Adrenal gland (tissue), 12 donors: ENCODE data around the gene RRAGD. TPM values are rescaled to one million over a fixed set of nuclear protein-coding genes. Genes with fewer than 3 reads are reported as not detected.

Experiments
- DNase-seq, 7 donors: peaks; one replicate each; pipeline ENCODE4 v3.0.0-alpha.2; 2019 to 2020
- H3K27ac ChIP-seq, 5 donors: fragments of 200-600 bp; sonication (generic) in 4 of 5; 1 replicate in 3 of 5; 2 replicates in 2 of 5; pipeline versions ENCODE4 v1.5.1 to v1.8.0; 2016 to 2020; ENCODE audit warnings: mild to moderate bottlenecking in 1 of 5
- H3K27me3 ChIP-seq: fragments of 200-600 bp; 2 replicates; pipeline ENCODE4 v1.8.0; 2021
- H3K36me3 ChIP-seq, 2 donors: fragments of 200-600 bp; replicated peaks in 1 of 2; 1 replicate in 1 of 2; 2 replicates in 1 of 2; pipeline versions ENCODE4 v1.5.1 to v1.8.0; 2018 to 2022
- H3K4me1 ChIP-seq, 2 donors: fragments of 200-600 bp; replicated peaks in 1 of 2; 1 replicate in 1 of 2; 2 replicates in 1 of 2; pipeline versions ENCODE4 v1.5.1 to v1.8.0; 2018 to 2021
- H3K4me3 ChIP-seq, 4 donors: fragments of 200-600 bp; sonication (generic) in 3 of 4; one replicate each; pipeline ENCODE4 v1.5.1; 2016 to 2018
- H3K9me3 ChIP-seq, 3 donors: fragments of 200-600 bp; sonication (generic) in 1 of 3; replicated peaks in 1 of 3; 1 replicate in 2 of 3; 2 replicates in 1 of 3; pipeline versions ENCODE4 v1.5.1 to v1.8.0; 2016 to 2021
- POLR2A ChIP-seq, 2 donors: fragments of 450-650 bp; IDR thresholded peaks; one replicate each; pipeline ENCODE4 v1.6.1; 2017; ENCODE audit warnings: antibody characterized with exemption in 2 of 2, mild to moderate bottlenecking in 2 of 2, moderate library complexity in 1 of 2
- WGBS, 4 donors: extraction: QIAGEN DNeasy Blood & Tissue Kit in 2 of 4; methylation state at CpG; one replicate each; pipeline versions ENCODE4 v1.1.5 to v1.1.7; 2013 to 2017; 5-methylcytosine and 5-hydroxymethylcytosine counted together
- intact Hi-C, 2 donors: fragments of 100-400 bp; cut with DNase I; formaldehyde crosslinking; loops; one replicate each; pipeline versions ENCODE4 v1.14.1 to v1.15.0; 2022 to 2023
- polyA plus RNA-seq, 3 donors: library from polyadenylated mRNA; stranded (reverse); fragments of 200-250 nt in 2 of 3; fragments of 350-450 nt in 1 of 3; fragmentation: Illumina TruSeq in 1 of 3; extraction: RNeasy Lipid Tissue Mini Kit (QIAGEN cat#74804) in 1 of 3; gene quantifications; one replicate each; pipeline ENCODE4 v1.2.3, GENCODE V29; 2013 to 2014
- total RNA-seq, 9 donors: library from RNA; depleted of rRNA in 4 of 9; stranded (reverse); fragments of >200 nt in 4 of 9; fragments of 120-200 nt in 1 of 9; fragmentation: NEBNext Ultra II Directional in 1 of 9; extraction: Animal tissue kit (Norgen Biotek cat#: 25700) in 1 of 9; gene quantifications; one replicate each; pipeline versions ENCODE4 v1.1.0 to v1.2.4, GENCODE V29; 2013 to 2023
- TF ChIP-seq, protein P1 (sequence below), 6 experiments: fragments of 450-650 bp in 4 of 6; fragments of 200-600 bp in 2 of 6; sonication (generic) in 1 of 6; IDR thresholded peaks; 1 replicate in 5 of 6; 2 replicates in 1 of 6; pipeline versions ENCODE4 v1.5.1 to v1.8.0; 2016 to 2021; ENCODE audit warnings: antibody characterized with exemption in 6 of 6, mild to moderate bottlenecking in 2 of 6, moderate library complexity in 1 of 6
- donor health status: healthy with polysubstance abuse.
- donor health status: Bipolar disorder and iron deficiency.
- donor health status: DM: yes; HTN: yes; CAD: no.
- donor health status: DM: no; HTN: no; CAD: no.
- donor health status: DM: no; HTN: no; CAD: no.
- donor health status: DM: yes; HTN: yes; CAD: no.

The RRAGD gene
- total and polyA plus RNA-seq, 12 donors, result 4.8 to 42.1 (median 34.4) TPM

DNA sequence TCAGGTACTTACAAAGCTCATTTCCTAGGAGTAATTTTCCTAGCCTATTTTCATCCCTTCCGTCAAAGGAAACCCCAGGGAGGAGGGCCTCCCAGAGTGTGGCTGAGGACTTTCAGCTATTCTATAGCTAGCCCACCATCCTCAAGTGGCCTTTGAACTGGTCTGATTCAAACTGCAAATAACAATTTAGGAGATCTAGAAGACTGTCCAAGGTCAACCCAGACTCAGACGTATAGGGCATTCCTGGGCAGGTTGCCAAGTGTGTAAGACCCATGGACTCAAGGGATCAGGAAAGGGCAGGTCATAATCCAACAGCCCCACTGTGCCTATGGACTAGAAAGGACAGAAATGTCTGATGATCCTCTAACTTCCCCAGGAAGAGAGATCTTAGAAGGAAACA, 2.1 kb upstream of the RRAGD start:
- Histone ChIP-seq H3K27me3 (no peaks in the 10 kb centered on the region), H3K36me3 (no peaks in the 10 kb centered on the region), H3K4me3 (no peak overlapping the region), H3K27ac (no peak overlapping the region), H3K4me1 (peaks cover 18 to 20% of the 10 kb centered on the region in 2 donors), H3K9me3 (no peaks in the 10 kb centered on the region)
- TF ChIP-seq, protein P1, sequence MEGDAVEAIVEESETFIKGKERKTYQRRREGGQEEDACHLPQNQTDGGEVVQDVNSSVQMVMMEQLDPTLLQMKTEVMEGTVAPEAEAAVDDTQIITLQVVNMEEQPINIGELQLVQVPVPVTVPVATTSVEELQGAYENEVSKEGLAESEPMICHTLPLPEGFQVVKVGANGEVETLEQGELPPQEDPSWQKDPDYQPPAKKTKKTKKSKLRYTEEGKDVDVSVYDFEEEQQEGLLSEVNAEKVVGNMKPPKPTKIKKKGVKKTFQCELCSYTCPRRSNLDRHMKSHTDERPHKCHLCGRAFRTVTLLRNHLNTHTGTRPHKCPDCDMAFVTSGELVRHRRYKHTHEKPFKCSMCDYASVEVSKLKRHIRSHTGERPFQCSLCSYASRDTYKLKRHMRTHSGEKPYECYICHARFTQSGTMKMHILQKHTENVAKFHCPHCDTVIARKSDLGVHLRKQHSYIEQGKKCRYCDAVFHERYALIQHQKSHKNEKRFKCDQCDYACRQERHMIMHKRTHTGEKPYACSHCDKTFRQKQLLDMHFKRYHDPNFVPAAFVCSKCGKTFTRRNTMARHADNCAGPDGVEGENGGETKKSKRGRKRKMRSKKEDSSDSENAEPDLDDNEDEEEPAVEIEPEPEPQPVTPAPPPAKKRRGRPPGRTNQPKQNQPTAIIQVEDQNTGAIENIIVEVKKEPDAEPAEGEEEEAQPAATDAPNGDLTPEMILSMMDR (IDR thresholded peaks at IDR 0.05), result no peak
- intact Hi-C loops, result no loop called here
- 6 to 40% (median 13%) methylated on average over 2 of the region's 2 CpGs for WGBS, 4 donors
- DNase-seq, result no peak

DNA sequence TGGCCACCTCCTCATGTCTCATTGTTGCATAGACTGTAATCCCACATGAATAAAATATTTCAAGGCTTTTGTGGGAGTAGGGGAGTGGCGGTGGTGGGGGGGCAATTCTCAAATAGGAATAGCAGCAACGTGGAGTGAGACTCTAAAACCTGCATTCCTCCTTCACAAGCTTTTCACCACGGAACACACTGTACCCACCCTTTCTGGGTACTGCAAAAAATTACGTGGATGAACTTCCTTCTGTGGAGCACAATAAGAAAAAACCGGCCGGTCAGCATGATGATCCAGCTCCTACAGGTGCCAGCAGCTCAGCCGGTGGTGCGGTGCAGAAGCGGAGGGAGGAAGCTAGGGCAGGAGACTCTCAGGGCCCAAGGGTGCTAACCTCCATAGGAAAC, 930 bp upstream of the RRAGD start:
- Histone ChIP-seq H3K27me3 (no peaks in the 10 kb centered on the region), H3K27ac (no peak overlapping the region), H3K36me3 (no peaks in the 10 kb centered on the region), H3K4me3 (peak overlapping the region in 2 of 4 donors; percentile 80 to 88), H3K4me1 (peaks cover 18 to 20% of the 10 kb centered on the region in 2 donors), H3K9me3 (no peaks in the 10 kb centered on the region)
- DNase-seq, result peak in 3 of 7 donors; percentile 4 to 27 (median 27)
- TF ChIP-seq POLR2A (IDR thresholded peaks at IDR 0.05), result no peak
- TF ChIP-seq, protein P1 (IDR thresholded peaks at IDR 0.05), result no peak
- intact Hi-C loops, result no loop called here
- 22 to 40% (median 31%) methylated on average over 9 of the region's 9 CpGs for WGBS, 4 donors

DNA sequence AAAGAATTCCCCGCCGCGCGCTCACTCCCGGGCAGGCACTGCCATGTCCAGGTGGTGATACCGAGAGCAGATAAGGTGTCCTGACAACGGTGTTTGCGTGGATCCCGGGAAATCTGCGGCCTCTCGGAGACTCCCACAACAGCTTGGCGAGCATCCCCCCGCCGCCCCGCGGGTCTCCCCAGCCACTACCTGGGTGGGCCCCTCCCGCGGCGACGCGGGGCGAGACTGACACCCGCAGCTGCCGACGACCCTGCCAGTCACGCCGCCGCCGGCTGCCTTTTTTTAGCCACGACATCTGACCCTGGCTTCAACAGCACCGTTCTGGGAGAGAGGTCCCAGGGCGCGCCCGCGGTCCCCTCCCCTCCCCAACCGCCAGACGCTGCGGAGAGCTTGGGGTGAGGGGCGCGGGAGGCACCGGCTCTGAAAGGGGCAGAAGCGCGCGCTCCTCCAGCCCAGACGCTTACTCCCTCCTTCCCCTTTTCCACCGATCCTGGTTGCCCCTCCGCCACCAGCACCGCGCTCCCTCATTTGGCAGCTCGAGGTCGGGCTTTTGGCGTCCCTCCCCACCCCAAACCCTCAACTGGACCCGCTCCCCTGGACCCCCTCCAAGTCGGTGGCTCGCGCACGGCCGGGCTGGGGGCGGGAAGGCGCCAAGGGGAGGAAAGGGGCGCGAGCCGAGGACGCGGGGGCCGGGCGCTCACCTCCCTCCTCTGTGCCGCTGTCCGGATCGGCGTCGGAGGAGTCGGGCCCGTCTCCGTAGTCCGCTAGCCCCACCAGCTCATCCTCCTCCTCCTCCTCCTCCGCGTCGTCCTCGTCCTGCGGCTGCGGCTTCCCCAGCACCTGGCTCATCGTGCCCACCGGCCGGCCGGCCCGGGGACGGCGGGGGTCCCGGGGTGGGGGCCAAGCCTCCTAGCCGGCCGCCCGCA, 665 bp downstream of the RRAGD start:
- no peaks in the 10 kb centered on the region for H3K27me3 ChIP-seq
- DNase-seq, result peak; percentile 27 to 67 (median 58)
- peak overlapping the region; percentile 19 to 88 (median 74) for H3K4me3 ChIP-seq
- intact Hi-C loops, result no loop called here
- H3K27ac ChIP-seq, result peak overlapping the region in 4 of 5 donors; percentile 52 to 86 (median 80)
- TF ChIP-seq POLR2A (IDR thresholded peaks at IDR 0.05), result no peak
- TF ChIP-seq, protein P1 (IDR thresholded peaks at IDR 0.05), result no peak
- H3K4me1 ChIP-seq, result peaks cover 18 to 20% of the 10 kb centered on the region in 2 donors
- 1 to 7% (median 1%) methylated on average over 12 to 92 of the region's 93 CpGs for WGBS, 4 donors
- H3K36me3 ChIP-seq, result no peaks in the 10 kb centered on the region
- no peaks in the 10 kb centered on the region for H3K9me3 ChIP-seq

DNA sequence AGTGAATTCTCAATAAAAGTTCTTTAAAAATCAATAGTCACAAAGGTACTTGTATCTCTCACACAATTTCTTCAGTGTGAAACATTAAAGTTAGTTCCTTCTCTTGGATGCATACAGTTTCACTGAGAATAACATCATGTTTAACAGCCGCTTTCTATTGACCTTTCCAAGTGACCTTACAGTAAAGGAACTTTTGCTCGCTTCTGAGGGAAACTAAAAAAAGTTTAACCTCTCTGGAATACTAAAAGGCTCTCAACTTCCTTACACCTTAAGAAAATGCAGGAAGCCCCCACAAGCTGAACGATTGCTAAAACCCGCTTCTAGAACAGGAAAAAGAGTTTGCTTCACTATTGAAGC, 1.3 kb downstream of the RRAGD start:
- intact Hi-C loops, result no loop called here
- peak overlapping the region in 3 of 4 donors; percentile 69 to 88 (median 80) for H3K4me3 ChIP-seq
- H3K27me3 ChIP-seq, result no peaks in the 10 kb centered on the region

More for the DNA sequence above, 1.3 kb downstream of the RRAGD start:
- Histone ChIP-seq H3K9me3 (no peaks in the 10 kb centered on the region), H3K4me1 (peaks cover 18 to 20% of the 10 kb centered on the region in 2 donors), H3K36me3 (no peaks in the 10 kb centered on the region), H3K27ac (peak overlapping the region in 3 of 5 donors; percentile 79 to 86 (median 80))
- 11 to 15% (median 13%) methylated on average over 4 of the region's 4 CpGs for WGBS, 4 donors
- DNase-seq, result no peak
- TF ChIP-seq POLR2A (IDR thresholded peaks at IDR 0.05), result no peak
- TF ChIP-seq, protein P1 (IDR thresholded peaks at IDR 0.05), result no peak
